ENCODE data around the gene UBA1. TPM values are rescaled to one million over a fixed set of nuclear protein-coding genes. Genes with fewer than 3 reads are reported as not detected.
A peak's percentile ranks its signal among the peaks of the same experiment; 100 is the strongest.

Gene UBA1
- total RNA-seq = 100 to 1,000 TPM; 172 to 207 (median 194) TPM
- polyA plus RNA-seq = 10 to 100 TPM; 57.7 to 92.8 (median 88.9) TPM
- long read RNA-seq, donor 1, transcript UBA1-201 (26 exons, 3,559 nt) = major isoform, 5 of 68 reads
- long read RNA-seq, donor 1, partial matches to known transcripts = 61 of 68 reads
- long read RNA-seq, donor 1, other reads (novel, unspliced or antisense) = 0 of 68 reads
- long read RNA-seq, donor 2, transcript UBA1-201 (26 exons, 3,559 nt) = major isoform, 11 of 49 reads
- long read RNA-seq, donor 2, partial matches to known transcripts = 34 of 49 reads
- long read RNA-seq, donor 2, other reads (novel, unspliced or antisense) = 0 of 49 reads

- Histone ChIP-seq H3K4me3 (peak within 1 kb of the TSS; percentile 49 to 94 (median 64)), H3K9me3 (no peaks in the 10 kb centered on the region), H3K36me3 (peaks cover 0 to 20% (median 9%) of the 10 kb centered on the region in 6 donors), H3K27me3 (replicated peaks in 1 of 7) (peaks cover 0 to 13% (median 0%) of the 10 kb centered on the region in 7 donors), H3K4me1 (peaks cover 29 to 78% (median 63%) of the 10 kb centered on the region in 6 donors), H3K27ac (peak within 1 kb of the TSS; percentile 90 to 98 (median 95))
- 0 to 1% (median 0%) methylated on average over 13 to 50 of the region's 50 CpGs for WGBS, 5 donors
- intact Hi-C loops (cut with DNase I; ENCODE audit: low total_unique reads) = loop anchor here (5.0 to 10.0 kb wide), 2 partner anchors 189 to 331 kb away; no protein-coding TSS in a partner anchor
- DNase-seq = peak; percentile 99
- peak; percentile 85 to 99 (median 91) for TF ChIP-seq CTCF (IDR thresholded peaks at IDR 0.05 in 8 of 11, conservative IDR thresholded peaks at IDR 0.05 in 3 of 11)
- TF ChIP-seq POLR2AphosphoS5 (IDR thresholded peaks at IDR 0.05) = peak; percentile 93 to 94 (median 93)
- peak in 1 of 3 donors; percentile 74 for TF ChIP-seq POLR2A (IDR thresholded peaks at IDR 0.05)
Observed at GRCh38 chrX:47193475-47194193, at the start of gene UBA1. UBA1 (plus strand) TSS chrX:47193829; CDS start chrX:47198803, 4,974 bp downstream.

DNA sequence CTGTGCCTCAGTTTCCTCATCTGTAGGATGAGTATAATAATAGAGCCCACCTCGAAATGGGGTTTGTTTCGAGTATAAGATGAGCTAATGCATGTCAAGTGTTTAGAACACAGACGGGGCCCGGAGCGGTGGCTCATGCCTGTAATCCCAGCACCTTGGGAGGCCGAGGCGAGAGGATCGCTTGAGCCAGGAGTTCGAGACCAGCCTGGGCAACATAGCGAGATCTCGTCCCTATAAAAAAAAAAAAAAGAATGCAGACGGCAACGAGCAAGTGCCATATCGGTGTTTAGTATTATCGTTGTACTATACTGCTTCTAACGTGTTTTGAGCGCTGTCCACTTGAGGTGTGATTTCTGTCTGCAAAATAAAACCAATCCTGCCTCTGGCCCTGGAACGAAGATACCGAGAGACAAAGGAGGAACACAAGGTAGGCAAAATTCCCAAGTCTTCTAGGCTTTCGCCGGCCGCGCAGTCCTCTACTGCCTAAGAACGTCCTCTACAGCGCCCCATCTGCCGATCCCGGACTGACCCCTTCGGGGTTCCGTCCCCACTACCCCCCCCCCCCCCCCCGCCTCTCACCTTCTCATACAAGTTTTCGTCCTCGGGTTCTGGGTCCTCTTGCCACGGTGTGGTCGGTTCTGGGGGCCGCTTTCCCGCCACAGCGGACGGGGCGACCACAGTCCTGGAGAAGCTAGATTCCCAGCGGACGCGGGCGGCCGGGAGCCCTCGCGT, 49.6 kb upstream of the UBA1 start:
- Histone ChIP-seq H3K27me3 (replicated peaks in 1 of 7) (no peaks in the 10 kb centered on the region), H3K4me3 (peak overlapping the region; percentile 41 to 72 (median 55)), H3K9me3 (no peaks in the 10 kb centered on the region), H3K36me3 (peaks cover 0 to 38% (median 3%) of the 10 kb centered on the region in 6 donors), H3K27ac (peak overlapping the region; percentile 84 to 96 (median 94)), H3K4me1 (peaks cover 6 to 42% (median 27%) of the 10 kb centered on the region in 6 donors)
- peak; percentile 76 for DNase-seq
- TF ChIP-seq POLR2A (IDR thresholded peaks at IDR 0.05) (no peak), CTCF (IDR thresholded peaks at IDR 0.05 in 8 of 11, conservative IDR thresholded peaks at IDR 0.05 in 3 of 11) (no peak), POLR2AphosphoS5 (IDR thresholded peaks at IDR 0.05) (peak in 1 of 3 donors; percentile 28)
- intact Hi-C loops (cut with DNase I; ENCODE audit: low total_unique reads) = no loop called here
- 4 to 46% (median 14%) methylated on average over 17 to 45 of the region's 46 CpGs for WGBS, 5 donors

DNA sequence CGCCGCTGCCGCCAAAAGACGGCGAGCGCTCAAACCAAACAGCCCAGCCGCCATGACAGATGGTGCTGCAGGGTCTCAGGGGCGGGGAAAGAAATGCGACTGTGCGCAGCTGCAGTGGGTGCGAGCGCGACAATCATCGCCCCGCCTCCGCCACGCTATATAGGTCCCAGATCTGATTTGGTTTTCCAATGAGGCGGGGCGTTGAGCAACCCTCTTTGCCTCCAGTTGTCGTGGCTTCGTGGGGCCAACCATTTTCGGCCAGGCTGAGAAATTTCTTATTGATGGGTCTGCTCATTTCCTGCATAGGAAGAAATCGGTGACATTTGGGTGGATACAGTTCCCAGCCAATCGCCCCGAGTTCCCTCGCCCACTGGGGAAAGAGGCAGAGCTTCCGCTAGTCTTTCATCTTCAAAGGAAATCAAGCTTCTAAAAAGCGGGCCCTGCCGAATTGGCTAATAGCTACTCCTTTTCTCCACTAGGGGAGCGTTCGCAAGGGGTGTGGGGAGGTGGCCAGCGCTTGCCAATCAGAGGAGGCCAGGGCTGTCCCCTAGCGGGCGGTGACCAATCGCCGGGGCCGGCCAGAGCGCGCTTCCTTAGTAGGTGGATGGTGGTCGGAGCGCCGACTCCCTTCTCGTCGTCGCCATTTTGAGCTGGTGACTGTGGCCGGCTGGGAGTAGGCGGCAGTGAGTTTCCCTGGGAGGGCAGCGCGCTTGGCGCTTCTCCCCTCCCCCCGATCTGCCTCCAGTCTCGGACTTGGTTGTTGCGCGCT, 48.8 kb upstream of the UBA1 start, which contains the start of the genes NDUFB11 and RBM10:
NDUFB11 (minus strand) TSS at position 77 of the 769 bp plus-strand sequence; CDS start at position 54, 23 bp downstream.
RBM10 (plus strand) TSS at position 596 of the 769 bp plus-strand sequence. CDS start 2,261 bp downstream, outside the sequence.
- 0 to 42% (median 14%) methylated on average over 31 to 54 of the region's 54 CpGs; no CpG with 5 or more reads in 1 of the 5 donors for WGBS, 5 donors
- peaks cover 0 to 37% (median 3%) of the 10 kb centered on the region in 6 donors for H3K36me3 ChIP-seq
- intact Hi-C loops (cut with DNase I; ENCODE audit: low total_unique reads) = no loop called here
- no peaks in the 10 kb centered on the region for H3K9me3 ChIP-seq
- no peaks in the 10 kb centered on the region for H3K27me3 ChIP-seq (replicated peaks in 1 of 7)
- DNase-seq = peak; percentile 97
- TF ChIP-seq CTCF (IDR thresholded peaks at IDR 0.05 in 8 of 11, conservative IDR thresholded peaks at IDR 0.05 in 3 of 11) (peak; percentile 69 to 92 (median 88)), POLR2AphosphoS5 (IDR thresholded peaks at IDR 0.05) (peak; percentile 89 to 94 (median 92)), POLR2A (IDR thresholded peaks at IDR 0.05) (peak in 2 of 3 donors; percentile 20 to 23)
- H3K27ac ChIP-seq = peak within 1 kb of the TSS; percentile 84 to 96 (median 94)
- peaks cover 6 to 42% (median 27%) of the 10 kb centered on the region in 6 donors for H3K4me1 ChIP-seq
- H3K4me3 ChIP-seq = peak within 1 kb of the TSS; percentile 41 to 72 (median 55)

Data from spleen (tissue), 13 donors.